ENCODE measurements around the gene CDO1. TPM values are rescaled to one million over a fixed set of nuclear protein-coding genes. Genes with fewer than 3 reads are reported as not detected.

Gene CDO1
- total RNA-seq, 4 donors from 2014 or later, result 9.7 to 29.9 (median 13.3) TPM

DNA sequence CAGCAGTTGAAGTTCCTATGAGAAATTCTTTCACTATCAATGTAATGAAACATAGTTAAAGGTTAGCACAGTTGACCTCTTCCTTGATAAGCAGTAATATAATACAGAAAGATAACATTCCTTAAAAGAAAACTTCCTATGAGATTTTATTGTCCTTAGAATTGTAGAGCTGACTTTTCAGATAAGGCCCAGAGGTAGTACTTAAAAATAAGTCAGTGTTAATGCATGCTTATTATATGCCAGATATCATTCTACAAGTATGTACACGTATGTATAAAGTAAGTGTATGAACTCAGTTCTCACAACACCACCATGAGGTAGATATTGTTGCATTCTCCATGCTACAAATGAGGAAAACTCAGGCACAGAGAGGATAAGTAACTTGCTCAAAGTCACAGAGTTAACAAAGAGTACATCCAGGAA is 40.6 kb upstream of the CDO1 start:
- H3K36me3 ChIP-seq, result no peaks in the 10 kb centered on the region
- no peaks in the 10 kb centered on the region for H3K27me3 ChIP-seq
- H3K4me3 ChIP-seq, result no peak overlapping the region
- no peaks in the 10 kb centered on the region for H3K9me3 ChIP-seq
- no peak overlapping the region for H3K27ac ChIP-seq
- TF ChIP-seq, protein P1, sequence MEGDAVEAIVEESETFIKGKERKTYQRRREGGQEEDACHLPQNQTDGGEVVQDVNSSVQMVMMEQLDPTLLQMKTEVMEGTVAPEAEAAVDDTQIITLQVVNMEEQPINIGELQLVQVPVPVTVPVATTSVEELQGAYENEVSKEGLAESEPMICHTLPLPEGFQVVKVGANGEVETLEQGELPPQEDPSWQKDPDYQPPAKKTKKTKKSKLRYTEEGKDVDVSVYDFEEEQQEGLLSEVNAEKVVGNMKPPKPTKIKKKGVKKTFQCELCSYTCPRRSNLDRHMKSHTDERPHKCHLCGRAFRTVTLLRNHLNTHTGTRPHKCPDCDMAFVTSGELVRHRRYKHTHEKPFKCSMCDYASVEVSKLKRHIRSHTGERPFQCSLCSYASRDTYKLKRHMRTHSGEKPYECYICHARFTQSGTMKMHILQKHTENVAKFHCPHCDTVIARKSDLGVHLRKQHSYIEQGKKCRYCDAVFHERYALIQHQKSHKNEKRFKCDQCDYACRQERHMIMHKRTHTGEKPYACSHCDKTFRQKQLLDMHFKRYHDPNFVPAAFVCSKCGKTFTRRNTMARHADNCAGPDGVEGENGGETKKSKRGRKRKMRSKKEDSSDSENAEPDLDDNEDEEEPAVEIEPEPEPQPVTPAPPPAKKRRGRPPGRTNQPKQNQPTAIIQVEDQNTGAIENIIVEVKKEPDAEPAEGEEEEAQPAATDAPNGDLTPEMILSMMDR (IDR thresholded peaks at IDR 0.05), result no peak
- no peak for TF ChIP-seq POLR2A (IDR thresholded peaks at IDR 0.05)
- no peak for ATAC-seq
- 61 to 69% methylated on average over 1 of the region's 1 CpG for WGBS, 2 donors (ENCODE audit: low coverage in 1 of 2)
- H3K4me1 ChIP-seq, result peaks cover 4 to 64% (median 13%) of the 10 kb centered on the region in 3 donors

DNA sequence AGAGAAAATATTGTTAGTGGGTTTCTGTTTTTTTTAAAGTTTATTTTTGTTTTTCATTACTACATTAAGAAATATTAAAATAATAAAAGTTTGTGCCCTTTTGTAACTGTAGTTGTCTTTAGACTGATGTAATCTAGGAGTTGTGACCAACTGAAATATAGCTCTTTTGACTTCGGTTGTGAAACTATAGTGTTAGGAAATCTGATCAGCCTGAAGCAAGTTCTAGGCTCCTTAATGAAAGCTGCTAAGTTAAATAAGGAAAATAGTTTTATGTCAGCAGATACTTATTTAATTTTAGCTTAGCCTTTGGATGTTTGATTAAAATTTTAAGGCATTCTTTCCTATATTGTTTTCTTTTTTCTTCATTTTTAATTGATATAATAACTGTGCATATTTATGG is 39.5 kb upstream of the CDO1 start:
- Histone ChIP-seq H3K9me3 (no peaks in the 10 kb centered on the region), H3K36me3 (no peaks in the 10 kb centered on the region), H3K27ac (no peak overlapping the region), H3K4me3 (no peak overlapping the region), H3K27me3 (no peaks in the 10 kb centered on the region), H3K4me1 (peaks cover 4 to 75% (median 13%) of the 10 kb centered on the region in 3 donors)
- no peak for TF ChIP-seq EP300 (IDR thresholded peaks at IDR 0.05)
- TF ChIP-seq POLR2AphosphoS5 (IDR thresholded peaks at IDR 0.05), result no peak
- no peak for ATAC-seq
- WGBS, 2 donors (ENCODE audit: low coverage in 1 of 2), result 59 to 70% methylated on average over 1 of the region's 1 CpG

DNA sequence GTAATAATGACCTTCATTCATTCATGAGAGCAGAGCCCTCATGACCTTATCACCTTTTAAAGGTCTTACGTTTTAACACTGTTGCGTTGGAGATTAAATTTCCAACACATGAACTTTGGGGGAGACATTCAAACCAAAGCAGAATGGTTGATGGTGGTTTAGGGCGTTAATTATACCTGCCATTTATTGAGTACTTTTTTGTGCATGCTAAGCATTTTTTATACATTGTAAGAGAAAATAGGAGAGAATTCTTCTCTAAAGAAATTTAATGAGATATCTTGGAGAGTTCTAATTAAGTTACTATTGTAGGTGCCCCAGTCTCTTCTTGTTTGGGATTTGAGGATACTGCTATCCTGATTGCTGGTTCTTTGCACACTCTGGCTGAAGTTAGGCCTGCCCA is 37.7 kb upstream of the CDO1 start:
- 93 to 100% methylated on average over 3 of the region's 3 CpGs for WGBS, 2 donors (ENCODE audit: low coverage in 1 of 2)
- Histone ChIP-seq H3K36me3 (no peaks in the 10 kb centered on the region), H3K4me3 (no peak overlapping the region), H3K27ac (no peak overlapping the region), H3K9me3 (no peaks in the 10 kb centered on the region), H3K4me1 (peaks cover 6 to 75% (median 16%) of the 10 kb centered on the region in 3 donors), H3K27me3 (no peaks in the 10 kb centered on the region)
- ATAC-seq, result no peak
- TF ChIP-seq, protein P1 (IDR thresholded peaks at IDR 0.05), result no peak
- TF ChIP-seq POLR2A (IDR thresholded peaks at IDR 0.05) (no peak), POLR2AphosphoS5 (IDR thresholded peaks at IDR 0.05) (no peak), EP300 (IDR thresholded peaks at IDR 0.05) (no peak)

DNA sequence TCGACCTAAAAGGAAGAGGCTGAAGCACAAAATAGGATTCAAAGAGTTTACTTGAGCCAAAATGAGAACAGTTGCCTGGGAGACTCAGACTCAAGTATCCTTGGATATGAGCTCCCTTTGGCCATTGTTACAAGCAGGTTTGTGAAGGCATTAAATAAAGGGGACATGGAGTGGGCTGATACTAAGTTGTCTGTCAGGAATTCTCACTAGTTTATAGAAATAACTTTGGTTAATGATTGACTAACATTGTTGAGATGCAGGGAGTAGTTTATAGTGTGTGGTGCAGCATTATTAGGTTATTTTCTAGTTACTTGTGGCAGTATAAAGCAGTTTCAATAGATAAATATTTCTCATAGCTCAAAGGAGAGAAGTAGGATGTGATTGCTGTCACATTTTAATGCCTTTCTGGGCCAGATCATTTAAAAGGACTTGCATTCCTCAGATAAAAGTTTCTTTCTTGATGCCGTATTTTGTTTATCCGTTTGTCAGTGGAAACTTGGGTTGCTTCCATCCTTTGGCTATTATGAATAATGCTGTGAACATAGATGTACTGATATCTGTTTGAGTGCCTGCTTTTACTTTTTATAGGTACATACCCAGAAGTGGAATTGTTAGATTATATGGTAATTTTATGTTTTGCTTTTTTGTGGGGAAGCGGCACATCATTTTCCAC is 34.4 kb upstream of the CDO1 start:
- Histone ChIP-seq H3K9me3 (no peaks in the 10 kb centered on the region), H3K4me3 (no peak overlapping the region), H3K4me1 (peaks cover 3 to 78% (median 4%) of the 10 kb centered on the region in 3 donors), H3K36me3 (no peaks in the 10 kb centered on the region), H3K27me3 (no peaks in the 10 kb centered on the region), H3K27ac (peak overlapping the region; percentile 14 to 64 (median 36))
- no peak for TF ChIP-seq POLR2AphosphoS5 (IDR thresholded peaks at IDR 0.05)
- no peak for TF ChIP-seq POLR2A (IDR thresholded peaks at IDR 0.05)
- no peak for TF ChIP-seq EP300 (IDR thresholded peaks at IDR 0.05)
- WGBS, 2 donors (ENCODE audit: low coverage in 1 of 2), result 19 to 25% methylated on average over 3 to 4 of the region's 4 CpGs
- no peak for ATAC-seq

DNA sequence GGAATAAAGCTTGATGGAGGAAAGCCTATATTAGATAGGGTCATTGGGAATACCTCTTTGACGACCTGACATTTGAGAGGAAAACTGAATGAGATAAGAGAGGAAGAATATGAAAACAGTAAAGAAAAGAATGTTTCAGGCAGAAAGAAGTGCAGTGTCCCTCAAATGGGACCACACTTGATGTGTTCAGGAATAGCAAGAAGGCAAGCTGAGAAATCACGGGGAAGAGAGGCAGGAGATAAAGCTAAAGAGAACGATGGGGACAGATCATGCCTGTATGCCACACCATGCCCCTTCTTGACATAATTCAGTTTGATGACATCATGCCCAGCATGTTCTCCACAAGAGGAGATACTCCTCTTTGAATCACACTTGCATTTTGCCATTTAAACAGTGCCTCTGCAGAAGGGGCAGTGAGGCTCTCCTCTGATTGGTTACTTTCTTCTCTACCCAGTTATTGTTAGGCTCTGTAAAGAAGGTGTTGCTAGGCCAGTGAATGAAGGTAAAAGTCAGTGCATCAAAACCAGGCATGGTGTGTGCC is 32.9 kb upstream of the CDO1 start:
- peak overlapping the region in 1 of 4 donors; percentile 9 for H3K27ac ChIP-seq
- WGBS, 2 donors (ENCODE audit: low coverage in 1 of 2), result 60 to 90% methylated on average over 1 to 3 of the region's 3 CpGs
- no peak for TF ChIP-seq POLR2AphosphoS5 (IDR thresholded peaks at IDR 0.05)
- TF ChIP-seq, protein P1 (IDR thresholded peaks at IDR 0.05), result no peak
- TF ChIP-seq POLR2A (IDR thresholded peaks at IDR 0.05), result no peak
- TF ChIP-seq EP300 (IDR thresholded peaks at IDR 0.05), result no peak
- no peak for ATAC-seq
- no peaks in the 10 kb centered on the region for H3K36me3 ChIP-seq
- no peak overlapping the region for H3K4me3 ChIP-seq
- no peaks in the 10 kb centered on the region for H3K9me3 ChIP-seq
- peaks cover 4 to 83% (median 10%) of the 10 kb centered on the region in 3 donors for H3K4me1 ChIP-seq
- no peaks in the 10 kb centered on the region for H3K27me3 ChIP-seq

DNA sequence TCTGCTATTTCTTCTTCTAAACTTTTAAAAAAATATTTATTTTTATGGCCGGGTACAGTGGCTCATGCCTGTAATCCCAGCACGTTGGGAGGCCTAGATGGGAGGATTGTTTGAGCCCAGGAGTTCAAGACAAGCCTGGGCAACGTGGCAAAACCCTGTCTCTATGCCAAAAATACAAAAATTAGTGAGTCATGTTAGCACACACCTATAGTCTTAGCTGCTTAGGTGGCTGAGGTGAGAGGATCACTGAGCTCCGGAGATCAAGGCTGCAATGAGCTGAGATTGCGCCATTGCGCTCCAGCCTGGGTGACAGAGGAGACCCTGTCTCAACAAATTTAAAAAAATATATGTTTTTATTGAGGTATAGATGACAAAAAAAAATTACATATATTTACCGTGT is 30.8 kb upstream of the CDO1 start:
- Histone ChIP-seq H3K4me1 (peaks cover 4 to 91% (median 10%) of the 10 kb centered on the region in 3 donors), H3K9me3 (no peaks in the 10 kb centered on the region), H3K27ac (no peak overlapping the region), H3K36me3 (no peaks in the 10 kb centered on the region), H3K27me3 (no peaks in the 10 kb centered on the region), H3K4me3 (no peak overlapping the region)
- WGBS, 2 donors (ENCODE audit: low coverage in 1 of 2), result 82 to 87% methylated on average over 7 of the region's 7 CpGs
- ATAC-seq, result no peak
- no peak for TF ChIP-seq POLR2A (IDR thresholded peaks at IDR 0.05)
- TF ChIP-seq, protein P1 (IDR thresholded peaks at IDR 0.05), result no peak
- no peak for TF ChIP-seq EP300 (IDR thresholded peaks at IDR 0.05)
- no peak for TF ChIP-seq POLR2AphosphoS5 (IDR thresholded peaks at IDR 0.05)
